PC-9 (cell line): ENCODE measurements around the gene TOX3. TPM values are rescaled to one million over a fixed set of nuclear protein-coding genes. Genes with fewer than 3 reads are reported as not detected.

Experiments used
- BruUV-seq: library from RNA; stranded (reverse); fragments of 400-500 nt; replicated peaks from 2 replicates; lab custom pipeline; 2021; lab: Mats Ljungman, UMichigan
- CTCF ChIA-PET: fragments of 300-600 bp; sonication (Branson Sonifier 250); formaldehyde crosslinking; loops from one replicate; lab custom pipeline; 2022; ENCODE audit warnings: antibody characterized with exemption; lab: Charles Lee
- POLR2A ChIA-PET: fragments of 300-600 bp; sonication (Branson Sonifier 250); formaldehyde crosslinking; loops from one replicate; lab custom pipeline; 2022; ENCODE audit warnings: antibody characterized with exemption; ENCODE audit not compliant: unreplicated experiment; lab: Charles Lee
- DNase-seq, 2 experiments: peaks; one replicate each; pipeline versions ENCODE4 v3.0.0 to v3.0.0-alpha.2; 2015 to 2022; ENCODE audit warnings: mixed read lengths in 1 of 2
- H2AFZ ChIP-seq: fragments of 200-600 bp; sonication (generic); 2 replicates; pipeline ENCODE4 v1.8.1; 2017; ENCODE audit warnings: antibody characterized with exemption
- H3F3A ChIP-seq: fragments of 200-600 bp; sonication (generic); 2 replicates; pipeline ENCODE4 v1.8.1; 2017; ENCODE audit warnings: antibody characterized with exemption, mild to moderate bottlenecking, low read depth; ENCODE audit not compliant: insufficient read depth
- H3K27ac ChIP-seq: fragments of 200-600 bp; sonication (generic); 2 replicates; pipeline ENCODE4 v1.6.1; 2016; ENCODE audit warnings: mixed run types
- H3K27me3 ChIP-seq: fragments of 200-600 bp; sonication (generic); 2 replicates; pipeline ENCODE4 v1.6.1; 2016; ENCODE audit warnings: low read depth, mixed run types; ENCODE audit not compliant: insufficient read depth
- H3K36me3 ChIP-seq: fragments of 200-600 bp; sonication (generic); 2 replicates; pipeline ENCODE4 v1.6.1; 2016; ENCODE audit warnings: low read depth, mixed run types
- H3K4me1 ChIP-seq: fragments of 200-600 bp; sonication (generic); replicated peaks from 2 replicates; pipeline ENCODE4 v1.6.1; 2016; ENCODE audit warnings: mixed run types; ENCODE audit not compliant: insufficient read depth
- H3K4me2 ChIP-seq: fragments of 200-600 bp; sonication (generic); 2 replicates; pipeline ENCODE4 v1.6.1; 2017; ENCODE audit warnings: mixed run types
- H3K4me3 ChIP-seq: fragments of 200-600 bp; sonication (generic); 2 replicates; pipeline ENCODE4 v1.6.1; 2016; ENCODE audit warnings: mixed run types
- H3K79me2 ChIP-seq: fragments of 200-600 bp; sonication (generic); 2 replicates; pipeline ENCODE4 v1.6.1; 2017; ENCODE audit warnings: low read depth, mixed run types
- H3K9me2 ChIP-seq: fragments of 200-600 bp; sonication (generic); 2 replicates; pipeline ENCODE4 v1.8.1; 2017; ENCODE audit warnings: mild to moderate bottlenecking; ENCODE audit not compliant: insufficient read depth
- H3K9me3 ChIP-seq: fragments of 200-600 bp; sonication (generic); 2 replicates; pipeline ENCODE4 v1.8.1; 2016; ENCODE audit warnings: low read depth; ENCODE audit not compliant: insufficient read depth
- H4K20me1 ChIP-seq: fragments of 200-600 bp; sonication (generic); 2 replicates; pipeline ENCODE4 v1.8.1; 2017; ENCODE audit not compliant: insufficient read depth
- EZH2 ChIP-seq: fragments of 200-600 bp; sonication (generic); IDR thresholded peaks from 2 replicates; pipeline ENCODE4 v1.8.0; 2017; ENCODE audit warnings: antibody characterized with exemption, low read depth
- intact Hi-C: fragments of 100-400 bp; cut with micrococcal nuclease; formaldehyde crosslinking; loops from one replicate; pipeline ENCODE4 v1.10.0; 2022; ENCODE audit not compliant: unreplicated experiment
- total RNA-seq: library from RNA; stranded (reverse); gene quantifications from 2 replicates; pipeline ENCODE4 v1.2.3, GENCODE V29; 2021
- TF ChIP-seq, protein P1 (sequence below): fragments of 200-600 bp; sonication (generic); conservative IDR thresholded peaks from 2 replicates; pipeline ENCODE4 v1.6.1; 2017; ENCODE audit warnings: mixed run types, antibody characterized with exemption, mild to moderate bottlenecking, moderate library complexity

Gene TOX3
- total RNA-seq, 1 experiment from 2014 or later = not detected

DNA sequence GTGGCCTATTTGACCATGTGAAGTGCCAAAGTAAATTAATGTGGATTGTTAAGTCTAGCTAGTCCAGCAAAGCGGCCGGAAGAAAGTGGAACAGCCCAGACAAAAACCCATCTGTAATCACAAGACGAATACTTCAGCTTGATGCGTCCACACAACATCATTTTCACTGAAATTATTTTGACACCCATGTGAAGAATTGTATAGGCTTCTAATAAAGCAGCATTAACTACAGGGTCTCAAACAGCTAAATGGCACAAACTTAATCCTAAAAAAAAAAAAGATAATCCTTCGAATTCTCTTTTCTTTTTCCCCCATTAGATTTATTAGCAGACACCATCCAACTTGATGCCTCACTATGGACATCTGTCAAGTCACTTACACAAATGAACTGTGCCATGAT is 73.8 kb downstream of the TOX3 start:
- POLR2A ChIA-PET = no interaction called here
- no peaks in the 10 kb centered on the region for H3K79me2 ChIP-seq
- intact Hi-C loops = no loop called here

DNA sequence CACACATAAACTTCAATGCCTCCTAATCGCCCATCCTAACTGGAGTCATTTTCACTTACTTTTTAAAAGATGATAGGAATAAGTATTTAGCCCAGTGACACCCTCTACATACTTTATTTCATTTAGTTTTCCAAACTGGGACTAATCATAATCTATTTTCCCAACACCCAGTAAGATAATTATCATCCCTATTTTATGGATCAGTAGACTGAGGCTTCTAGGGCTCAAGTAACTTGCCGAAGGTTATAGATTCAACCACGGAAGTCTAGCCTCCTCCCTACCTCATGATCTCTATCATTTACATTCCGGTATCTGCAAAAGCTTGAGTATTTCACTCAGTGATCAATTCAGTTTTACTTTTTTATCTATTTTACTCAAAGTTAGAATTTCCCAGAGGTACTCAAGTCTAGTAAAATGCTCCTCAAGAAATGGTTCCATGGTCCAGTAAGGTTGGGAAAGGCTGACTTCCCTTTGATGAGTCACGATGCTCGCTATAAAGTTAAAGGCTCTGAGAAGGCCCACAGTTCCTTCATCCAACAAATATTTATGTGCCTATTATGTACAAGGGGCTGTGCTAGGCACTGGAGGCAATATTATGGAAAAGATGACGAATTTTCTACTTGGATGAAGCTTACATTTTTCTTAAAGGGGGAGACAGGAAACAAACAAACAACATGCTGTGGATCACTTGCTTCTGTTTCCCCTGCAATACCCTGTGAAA is 75.1 kb downstream of the TOX3 start:
- Histone ChIP-seq H3K36me3 (no peaks in the 10 kb centered on the region), H3K27ac (no peak overlapping the region), H3K79me2 (no peaks in the 10 kb centered on the region), H3K4me2 (no peak overlapping the region), H3K4me1 (no peaks in the 10 kb centered on the region), H3F3A (no peaks in the 10 kb centered on the region), H3K9me3 (no peaks in the 10 kb centered on the region), H2AFZ (no peak overlapping the region), H3K9me2 (no peaks in the 10 kb centered on the region), H3K4me3 (no peak overlapping the region), H4K20me1 (no peaks in the 10 kb centered on the region), H3K27me3 (no peaks in the 10 kb centered on the region)
- ChIA-PET POLR2A (no interaction called here), CTCF (no interaction called here)
- no TSS peak for BruUV-seq
- DNase-seq = no peak
- TF ChIP-seq, protein P1, sequence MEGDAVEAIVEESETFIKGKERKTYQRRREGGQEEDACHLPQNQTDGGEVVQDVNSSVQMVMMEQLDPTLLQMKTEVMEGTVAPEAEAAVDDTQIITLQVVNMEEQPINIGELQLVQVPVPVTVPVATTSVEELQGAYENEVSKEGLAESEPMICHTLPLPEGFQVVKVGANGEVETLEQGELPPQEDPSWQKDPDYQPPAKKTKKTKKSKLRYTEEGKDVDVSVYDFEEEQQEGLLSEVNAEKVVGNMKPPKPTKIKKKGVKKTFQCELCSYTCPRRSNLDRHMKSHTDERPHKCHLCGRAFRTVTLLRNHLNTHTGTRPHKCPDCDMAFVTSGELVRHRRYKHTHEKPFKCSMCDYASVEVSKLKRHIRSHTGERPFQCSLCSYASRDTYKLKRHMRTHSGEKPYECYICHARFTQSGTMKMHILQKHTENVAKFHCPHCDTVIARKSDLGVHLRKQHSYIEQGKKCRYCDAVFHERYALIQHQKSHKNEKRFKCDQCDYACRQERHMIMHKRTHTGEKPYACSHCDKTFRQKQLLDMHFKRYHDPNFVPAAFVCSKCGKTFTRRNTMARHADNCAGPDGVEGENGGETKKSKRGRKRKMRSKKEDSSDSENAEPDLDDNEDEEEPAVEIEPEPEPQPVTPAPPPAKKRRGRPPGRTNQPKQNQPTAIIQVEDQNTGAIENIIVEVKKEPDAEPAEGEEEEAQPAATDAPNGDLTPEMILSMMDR = no peak
- no peak for TF ChIP-seq EZH2
- intact Hi-C loops = no loop called here

More for the DNA sequence above, 73.8 kb downstream of the TOX3 start:
- Histone ChIP-seq H3K27ac (no peak overlapping the region), H3K36me3 (no peaks in the 10 kb centered on the region), H4K20me1 (no peaks in the 10 kb centered on the region), H3K4me3 (no peak overlapping the region), H3K9me2 (no peaks in the 10 kb centered on the region), H3K9me3 (no peaks in the 10 kb centered on the region), H3K4me1 (no peaks in the 10 kb centered on the region), H3F3A (no peaks in the 10 kb centered on the region), H2AFZ (no peak overlapping the region), H3K4me2 (no peak overlapping the region), H3K27me3 (no peaks in the 10 kb centered on the region)
- no peak for DNase-seq
- CTCF ChIA-PET = no interaction called here
- TF ChIP-seq, protein P1 = no peak
- no peak for TF ChIP-seq EZH2
- no TSS peak for BruUV-seq

DNA sequence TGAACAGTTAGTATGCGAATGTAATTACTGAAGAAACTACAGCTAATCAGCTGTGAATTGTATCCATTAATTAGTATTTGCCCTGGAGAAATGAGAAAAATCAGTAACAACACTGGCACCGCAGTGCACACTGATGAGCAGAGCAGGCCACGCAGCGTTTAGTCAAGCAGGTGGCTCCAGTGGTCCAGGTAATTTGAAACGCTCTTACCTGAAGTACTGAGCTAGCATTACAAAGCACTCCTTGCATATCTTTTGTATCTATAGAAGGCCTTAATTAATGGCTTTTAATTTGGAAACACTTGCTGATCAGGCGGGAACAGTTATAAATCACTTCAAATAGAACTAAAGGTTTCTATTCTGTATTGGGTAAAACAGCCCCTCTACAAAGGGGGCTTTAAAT is 76.4 kb downstream of the TOX3 start:
- no peak overlapping the region for H2AFZ ChIP-seq
- TF ChIP-seq EZH2 = no peak
- TF ChIP-seq, protein P1 = no peak
- H3K27me3 ChIP-seq = no peaks in the 10 kb centered on the region
- no peak overlapping the region for H3K4me2 ChIP-seq
- no TSS peak for BruUV-seq
- no peaks in the 10 kb centered on the region for H3K9me3 ChIP-seq
- no peaks in the 10 kb centered on the region for H3K4me1 ChIP-seq
- H3K9me2 ChIP-seq = no peaks in the 10 kb centered on the region
- no peaks in the 10 kb centered on the region for H3F3A ChIP-seq
- POLR2A ChIA-PET = no interaction called here
- CTCF ChIA-PET = no interaction called here
- no peaks in the 10 kb centered on the region for H4K20me1 ChIP-seq
- no peaks in the 10 kb centered on the region for H3K36me3 ChIP-seq
- DNase-seq = no peak
- no peak overlapping the region for H3K27ac ChIP-seq
- H3K4me3 ChIP-seq = no peak overlapping the region
- H3K79me2 ChIP-seq = no peaks in the 10 kb centered on the region
- intact Hi-C loops = no loop called here
